IMR-90 (cell line): ENCODE data around the gene ALOX5AP. TPM values are rescaled to one million over a fixed set of nuclear protein-coding genes. Genes with fewer than 3 reads are reported as not detected.

ENCODE experiments used
- ATAC-seq: fragments of 200-7000 bp; cut with Tn5 transposase; 2 replicates; pipeline ENCODE4 v1.9.1; 2020; ENCODE audit warnings: low read depth, mild to moderate bottlenecking, moderate library complexity
- BruUV-seq: library from RNA; stranded (reverse); fragments of 400-500 nt; replicated peaks from 2 replicates; lab custom pipeline; 2021; lab: Mats Ljungman, UMichigan
- CTCF ChIA-PET: fragments of 300-600 bp; formaldehyde crosslinking; extraction: SDS; loops from one replicate; lab custom pipeline; 2021; ENCODE audit warnings: antibody characterized with exemption; lab: Yijun Ruan, JAX
- POLR2A ChIA-PET: fragments of 300-600 bp; sonication (Branson Sonifier 250); formaldehyde crosslinking; loops from one replicate; lab custom pipeline; 2022; ENCODE audit warnings: antibody characterized with exemption; ENCODE audit not compliant: unreplicated experiment; lab: Charles Lee
- DNase-seq: peaks from one replicate; pipeline ENCODE4 v3.0.0; 2013
- H2AFZ ChIP-seq: replicated peaks from 2 replicates; pipeline ENCODE3; 2013; ENCODE audit warnings: low read length, mild to moderate bottlenecking; ENCODE audit not compliant: poor library complexity
- H2AK5ac ChIP-seq: 2 replicates; pipeline ENCODE4 v1.6.1; 2013; ENCODE audit warnings: low read depth, low read length, inconsistent platforms
- H2AK9ac ChIP-seq: replicated peaks from 2 replicates; pipeline ENCODE3; 2013; ENCODE audit warnings: mild to moderate bottlenecking, low read depth, low read length, moderate library complexity; ENCODE audit not compliant: poor library complexity
- H2BK120ac ChIP-seq: 2 replicates; pipeline ENCODE4 v1.6.1; 2013; ENCODE audit warnings: low read depth, low read length, inconsistent platforms
- H2BK15ac ChIP-seq: 3 replicates; pipeline ENCODE4 v1.6.1; 2013; ENCODE audit warnings: low read depth, low read length, inconsistent platforms
- H2BK20ac ChIP-seq: 2 replicates; pipeline ENCODE4 v1.6.1; 2013; ENCODE audit warnings: low read depth, mild to moderate bottlenecking, inconsistent platforms, low read length, moderate library complexity
- H2BK5ac ChIP-seq: 2 replicates; pipeline ENCODE4 v1.6.1; 2013; ENCODE audit warnings: mild to moderate bottlenecking, low read depth, low read length, inconsistent platforms; ENCODE audit not compliant: poor library complexity, severe bottlenecking
- H3K14ac ChIP-seq: replicated peaks from 2 replicates; pipeline ENCODE4 v1.6.1; 2013; ENCODE audit warnings: low read depth, low read length, inconsistent platforms
- H3K18ac ChIP-seq: 2 replicates; pipeline ENCODE4 v1.6.1; 2013; ENCODE audit warnings: low read depth, low read length, control low read depth
- H3K23ac ChIP-seq: 2 replicates; pipeline ENCODE4 v1.6.1; 2013; ENCODE audit warnings: low read depth, low read length, inconsistent platforms
- H3K27ac ChIP-seq: 2 replicates; pipeline ENCODE4 v1.5.1; 2013; ENCODE audit warnings: mild to moderate bottlenecking, control low read depth, low read length; ENCODE audit not compliant: insufficient read depth
- H3K27me3 ChIP-seq: 2 replicates; pipeline ENCODE4 v1.6.1; 2013; ENCODE audit warnings: low read length; ENCODE audit not compliant: control insufficient read depth, insufficient read depth
- H3K36me3 ChIP-seq: 2 replicates; pipeline ENCODE4 v1.6.1; 2013; ENCODE audit warnings: low read length, mixed read lengths; ENCODE audit not compliant: control insufficient read depth, insufficient read depth
- H3K4ac ChIP-seq: 2 replicates; pipeline ENCODE4 v1.6.1; 2013; ENCODE audit warnings: low read depth, low read length, inconsistent platforms
- H3K4me1 ChIP-seq: 2 replicates; pipeline ENCODE4 v1.6.1; 2013; ENCODE audit warnings: low read length, mixed read lengths; ENCODE audit not compliant: control insufficient read depth, insufficient read depth
- H3K4me2 ChIP-seq: 2 replicates; pipeline ENCODE4 v1.6.1; 2013; ENCODE audit warnings: low read depth, mild to moderate bottlenecking, control low read depth, low read length, moderate library complexity
- H3K4me3 ChIP-seq: 2 replicates; pipeline ENCODE4 v1.5.1; 2013; ENCODE audit warnings: low read depth, mild to moderate bottlenecking, control low read depth, low read length, moderate library complexity; ENCODE audit not compliant: insufficient read depth
- H3K56ac ChIP-seq: 2 replicates; pipeline ENCODE4 v1.6.1; 2013; ENCODE audit warnings: low read length, inconsistent platforms; ENCODE audit not compliant: insufficient read depth; ENCODE audit errors: extremely low read depth
- H3K79me1 ChIP-seq, 2 experiments: 2 replicates each; pipeline ENCODE4 v1.6.1; 2013; ENCODE audit warnings: low read length in 2 of 2, inconsistent platforms in 1 of 2, low read depth in 1 of 2
- H3K9ac ChIP-seq: 2 replicates; pipeline ENCODE4 v1.6.1; 2013; ENCODE audit warnings: low read depth, low read length, control low read depth
- H3K9me1 ChIP-seq: 2 replicates; pipeline ENCODE4 v1.6.1; 2013; ENCODE audit warnings: low read length, inconsistent platforms; ENCODE audit not compliant: insufficient read depth
- H3K9me3 ChIP-seq: 2 replicates; pipeline ENCODE4 v1.6.1; 2013; ENCODE audit warnings: low read length; ENCODE audit not compliant: control insufficient read depth, insufficient read depth
- H4K20me1 ChIP-seq: 2 replicates; pipeline ENCODE4 v1.6.1; 2013; ENCODE audit warnings: low read length, inconsistent platforms; ENCODE audit not compliant: insufficient read depth
- H4K5ac ChIP-seq: 2 replicates; pipeline ENCODE4 v1.6.1; 2013; ENCODE audit warnings: mild to moderate bottlenecking, low read depth, low read length, control low read depth
- H4K8ac ChIP-seq, 2 experiments: 2 replicates each; pipeline ENCODE4 v1.6.1; 2013; ENCODE audit warnings: low read depth in 2 of 2, low read length in 2 of 2, control low read depth in 1 of 2, inconsistent platforms in 1 of 2
- H4K91ac ChIP-seq: 2 replicates; pipeline ENCODE4 v1.6.1; 2013; ENCODE audit warnings: low read depth, low read length, inconsistent platforms; ENCODE audit not compliant: insufficient read depth
- MAFK ChIP-seq: IDR thresholded peaks from 2 replicates; pipeline ENCODE4 v1.6.1; 2012; ENCODE audit warnings: low read depth, low read length, improper control_type of control experiment
- WGBS, 2 experiments: methylation state at CpG; one replicate each; pipeline versions ENCODE4 v1.1.5 to v1.1.7; 2013; ENCODE audit warnings: missing lambda C conversion rate in 2 of 2; ENCODE audit not compliant: insufficient read length in 1 of 2; ENCODE audit errors: extremely low coverage in 2 of 2; 5-methylcytosine and 5-hydroxymethylcytosine counted together
- dilution Hi-C: fragments of 300-500 bp; cut with HindIII; formaldehyde crosslinking; loops from one replicate; pipeline ENCODE4 v1.14.3; 2018; ENCODE audit warnings: low sequenced_read_pairs; ENCODE audit not compliant: unreplicated experiment
- in situ Hi-C: fragments of 300-500 bp; cut with MboI; formaldehyde crosslinking; loops from 3 replicates; pipeline ENCODE4 v1.14.3; 2019; ENCODE audit warnings: low sequenced_read_pairs, inconsistent platforms, mixed read lengths
- intact Hi-C: fragments of 100-400 bp; cut with micrococcal nuclease; formaldehyde crosslinking; loops from 2 replicates; pipeline ENCODE4 v1.10.0; 2022
- polyA plus RNA-seq, 3 experiments: library from polyadenylated mRNA; depleted of rRNA; stranded (reverse); fragments of >200 nt; gene quantifications; 2 replicates each; pipeline ENCODE4 v1.2.3, GENCODE V29; 2012; ENCODE audit warnings: low replicate concordance in 1 of 3
- total RNA-seq: library from RNA; depleted of rRNA; stranded (reverse); fragments of >200 nt; gene quantifications from 2 replicates; pipeline ENCODE4 v1.2.3, GENCODE V29; 2012

ALOX5AP gene
- total and polyA plus RNA-seq, 2 of the 4 experiments (the other 2 are of a cell fraction), result 0.62 TPM; not detected in 1

DNA sequence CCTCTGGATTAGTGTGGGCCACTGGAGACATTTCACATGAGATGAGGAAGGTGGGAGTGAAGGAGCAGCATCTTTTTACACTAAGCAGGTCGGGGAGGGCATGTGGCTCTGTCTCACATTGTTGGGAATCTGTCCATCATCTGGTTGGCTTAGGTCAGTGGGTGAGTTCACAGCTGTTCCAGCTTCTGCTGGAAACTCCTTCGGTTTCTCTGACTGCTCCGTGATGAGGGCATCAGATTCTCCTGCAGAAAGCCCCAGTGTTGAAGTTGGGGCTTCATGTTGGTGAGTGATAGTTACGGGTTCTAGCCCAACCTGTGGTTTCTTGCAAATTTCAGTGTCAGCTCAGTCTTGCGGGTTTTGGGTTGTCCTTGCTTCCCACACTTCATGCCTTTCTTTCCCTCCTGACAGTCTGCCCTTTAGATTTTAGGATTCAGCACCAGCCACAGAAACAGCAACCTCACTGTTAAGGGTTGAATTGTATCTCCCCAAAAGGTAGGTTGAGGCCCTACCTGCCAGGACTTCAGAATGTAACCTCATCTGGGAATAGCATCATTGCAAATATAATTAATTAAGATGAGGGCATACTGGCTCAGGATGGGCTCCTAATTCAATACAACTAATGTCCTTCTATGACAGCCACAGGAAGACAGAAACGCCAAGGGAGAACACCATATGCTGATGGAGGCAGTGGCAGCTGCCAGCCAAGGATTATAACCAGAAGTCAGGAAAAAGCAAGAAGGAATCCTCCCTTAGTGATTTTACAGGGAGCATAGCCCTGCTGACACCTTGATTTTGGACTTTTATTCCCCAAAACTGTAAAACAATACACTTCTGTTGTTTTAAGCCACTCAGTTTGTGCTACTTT, 7.6 kb upstream of the ALOX5AP start:
- no TSS peak for BruUV-seq
- Histone ChIP-seq H4K5ac (no peak overlapping the region), H3K9ac (no peak overlapping the region), H3K56ac (no peak overlapping the region), H3K27me3 (no peaks in the 10 kb centered on the region; the same call in 1 of the 2 replicates), H2BK15ac (no peak overlapping the region), H3K14ac (no peak overlapping the region), H3K79me1 (no peaks in the 10 kb centered on the region), H3K4ac (0 out of 2 replicates have a peak overlapping the region, but pooled peaks have one; percentile 10), H2AK5ac (no peak overlapping the region), H2BK20ac (no peak overlapping the region), H3K36me3 (no peaks in the 10 kb centered on the region), H2BK5ac (no peak overlapping the region), H3K4me3 (no peak overlapping the region), H3K4me2 (no peak overlapping the region), H3K9me1 (peaks cover 5% of the 10 kb centered on the region; the same call in 1 of the 2 replicates), H3K27ac (no peak overlapping the region), H3K4me1 (peaks cover 2% of the 10 kb centered on the region), H4K91ac (no peak overlapping the region), H4K8ac (no peak overlapping the region), H4K20me1 (no peaks in the 10 kb centered on the region), H3K9me3 (no peaks in the 10 kb centered on the region), H2AFZ (no peak overlapping the region), H3K18ac (no peak overlapping the region), H3K23ac (no peak overlapping the region), H2BK120ac (no peak overlapping the region), H2AK9ac (no peak overlapping the region)
- POLR2A ChIA-PET, result no interaction called here
- no peak for TF ChIP-seq MAFK
- intact Hi-C loops (no loop called here), dilution Hi-C loops (no loop called here), in situ Hi-C loops (no loop called here)
- no peak for DNase-seq
- WGBS, 2 experiments, result 93% methylated on average over 3 of the region's 6 CpGs; no CpG with 5 or more reads in 1 of the 2 experiments
- CTCF ChIA-PET, result interaction anchor here (0.9 kb wide), 1 partner anchor 9 kb away, joined by 3 read pairs; no protein-coding TSS in a partner anchor
- no peak for ATAC-seq
